K562 (cell line): ENCODE data around the gene ZMYM4. TPM values are rescaled to one million over a fixed set of nuclear protein-coding genes. Genes with fewer than 3 reads are reported as not detected.

Experiments used
- CHD1 ChIP-seq: fragments of 200-600 bp; sonication (generic); IDR thresholded peaks from one replicate; pipeline ENCODE4 v1.6.1; 2012; ENCODE audit warnings: mild to moderate bottlenecking, moderate library complexity, low read length, inconsistent platforms
- MCM3 ChIP-seq: fragments of 450-650 bp; IDR thresholded peaks from 2 replicates; pipeline ENCODE4 v1.6.1; 2016
- POLR2H ChIP-seq: IDR thresholded peaks from 2 replicates; pipeline ENCODE4 v1.6.1; 2016; ENCODE audit warnings: missing genetic modification characterization, low read depth, mild to moderate bottlenecking, control low read depth, missing compliant biosample characterization, moderate library complexity
- PRDM10 ChIP-seq: fragments of 450-650 bp; IDR thresholded peaks from 2 replicates; pipeline ENCODE4 v1.6.1; 2018; ENCODE audit not compliant: partially characterized antibody
- RBM22 ChIP-seq: fragments of 200-400 bp; formaldehyde crosslinking; IDR thresholded peaks from 2 replicates; pipeline ENCODE4 v1.6.1; 2018; ENCODE audit warnings: low read length, low read depth; ENCODE audit not compliant: poor library complexity, severe bottlenecking
- SMAD3 ChIP-seq: fragments of 450-650 bp; formaldehyde crosslinking; conservative IDR thresholded peaks from 2 replicates; pipeline ENCODE4 v1.4.0; 2020; ENCODE audit warnings: mild to moderate bottlenecking
- SNIP1 ChIP-seq: fragments of 450-650 bp; IDR thresholded peaks from 2 replicates; pipeline ENCODE4 v1.7.1; 2017; ENCODE audit warnings: low read depth, mild to moderate bottlenecking
- TEAD1 ChIP-seq, 2 experiments: fragments of 450-650 bp in 1 of 2; sonication (generic) in 1 of 2; formaldehyde crosslinking; IDR thresholded peaks; 2 replicates each; pipeline versions ENCODE4 v1.4.0 to v1.8.0; 2020 to 2022; ENCODE audit warnings: mild to moderate bottlenecking in 2 of 2, missing genetic modification reagents in 1 of 2
- ZFX ChIP-seq: sonication (generic); formaldehyde crosslinking; IDR thresholded peaks from 2 replicates; pipeline ENCODE4 v1.8.0; 2022; ENCODE audit warnings: mild to moderate bottlenecking, missing genetic modification reagents, moderate library complexity
- ZNF444 ChIP-seq: fragments of 250-450 bp; sonication (Bioruptor Pico); IDR thresholded peaks from 2 replicates; pipeline ENCODE4 v1.4.0; 2020; ENCODE audit warnings: mild to moderate bottlenecking, moderate library complexity
- ZNF785 ChIP-seq: fragments of 250-450 bp; sonication (Bioruptor Pico); IDR thresholded peaks from 2 replicates; pipeline ENCODE4 v1.4.0; 2020; ENCODE audit warnings: mild to moderate bottlenecking
- polyA plus RNA-seq, 8 experiments: library from polyadenylated mRNA; depleted of rRNA in 4 of 8; stranded (reverse) in 5 of 8; unstranded in 3 of 8; fragments of >200 nt; fragmentation: Nextera tagmentation in 2 of 8; fragmentation: Illumina TruSeq in 1 of 8; extraction: Ambion mirVana in 2 of 8; extraction: Trizol in 1 of 8; gene quantifications; 2 replicates each; pipeline versions ENCODE4 v1.2.1 to v1.2.3, GENCODE V29; 2011 to 2014; ENCODE audit warnings: inconsistent platforms in 1 of 8, missing spikeins in 1 of 8
- total RNA-seq, 7 experiments: library from RNA; depleted of rRNA in 6 of 7; stranded (reverse); fragments of >200 nt in 6 of 7; fragmentation: Illumina TruSeq in 2 of 7; extraction: Trizol in 2 of 7; gene quantifications; 2 replicates each; pipeline versions ENCODE4 v1.2.1 to v1.2.3, GENCODE V29; 2011 to 2021; ENCODE audit warnings: low replicate concordance in 1 of 7
- TF ChIP-seq, protein P1 (sequence below), 2 experiments: fragments of 450-650 bp; IDR thresholded peaks; 2 replicates each; pipeline ENCODE4 v1.6.1; 2016
- TF ChIP-seq, protein P2 (sequence below): fragments of 250-450 bp; sonication (Bioruptor Pico); IDR thresholded peaks from 2 replicates; pipeline ENCODE4 v1.5.0; 2021; ENCODE audit warnings: mild to moderate bottlenecking, borderline replicate concordance
- TF ChIP-seq, protein P3 (sequence below): fragments of 250-450 bp; sonication (Bioruptor Pico); IDR thresholded peaks from 2 replicates; pipeline ENCODE4 v1.4.0; 2020; ENCODE audit warnings: mild to moderate bottlenecking, moderate library complexity

Gene ZMYM4
- total and polyA plus RNA-seq, 9 of the 15 experiments (the other 6 are each of a cell fraction or from before 2014, with no cell fraction given): 15.2 to 77.2 (median 63.3) TPM

DNA sequence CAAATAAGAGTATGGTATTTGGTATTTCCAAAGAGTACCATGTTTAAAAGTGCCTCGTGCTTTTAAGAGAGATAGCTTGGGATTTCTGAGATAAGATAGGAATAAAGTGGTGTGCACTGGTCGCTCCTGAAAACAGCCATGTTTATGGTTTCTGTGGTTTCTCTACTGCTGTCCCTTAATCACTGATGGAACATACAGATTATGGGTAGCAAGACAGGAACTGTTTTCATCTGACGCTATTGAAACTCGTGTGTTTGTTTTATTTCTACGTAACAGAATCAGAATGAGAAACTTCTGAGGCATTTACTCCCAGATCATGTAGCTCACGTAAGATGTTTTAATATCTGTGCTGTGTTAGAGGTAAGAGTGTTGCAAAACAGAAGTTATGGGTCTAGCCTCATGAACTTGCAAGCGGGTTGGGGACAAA is 162.7 kb downstream of the ZMYM4 start (continued):
- TF ChIP-seq PRDM10 (no peak), POLR2H (tag) (no peak), MCM3 (no peak), ZFX (no peak), ZNF444 (CRISPR knock-in tag) (no peak), SNIP1 (no peak), TEAD1 (CRISPR knock-in tag; IDR thresholded peaks at IDR 0.05) (peak in 1 of 2 experiments; percentile 69; a peak in 1 of 4 replicates), ZNF785 (no peak), SMAD3 (CRISPR knock-in tag) (peak; percentile 26; the same call in 1 of the 2 replicates), RBM22 (no peak), CHD1 (no peak)
- TF ChIP-seq, protein P1, sequence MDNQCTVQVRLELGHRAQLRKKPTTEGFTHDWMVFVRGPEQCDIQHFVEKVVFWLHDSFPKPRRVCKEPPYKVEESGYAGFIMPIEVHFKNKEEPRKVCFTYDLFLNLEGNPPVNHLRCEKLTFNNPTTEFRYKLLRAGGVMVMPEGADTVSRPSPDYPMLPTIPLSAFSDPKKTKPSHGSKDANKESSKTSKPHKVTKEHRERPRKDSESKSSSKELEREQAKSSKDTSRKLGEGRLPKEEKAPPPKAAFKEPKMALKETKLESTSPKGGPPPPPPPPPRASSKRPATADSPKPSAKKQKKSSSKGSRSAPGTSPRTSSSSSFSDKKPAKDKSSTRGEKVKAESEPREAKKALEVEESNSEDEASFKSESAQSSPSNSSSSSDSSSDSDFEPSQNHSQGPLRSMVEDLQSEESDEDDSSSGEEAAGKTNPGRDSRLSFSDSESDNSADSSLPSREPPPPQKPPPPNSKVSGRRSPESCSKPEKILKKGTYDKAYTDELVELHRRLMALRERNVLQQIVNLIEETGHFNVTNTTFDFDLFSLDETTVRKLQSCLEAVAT (IDR thresholded peaks at IDR 0.05): peak in 1 of 2 experiments; percentile 89; a peak in 2 of 4 replicates
- TF ChIP-seq, protein P2, sequence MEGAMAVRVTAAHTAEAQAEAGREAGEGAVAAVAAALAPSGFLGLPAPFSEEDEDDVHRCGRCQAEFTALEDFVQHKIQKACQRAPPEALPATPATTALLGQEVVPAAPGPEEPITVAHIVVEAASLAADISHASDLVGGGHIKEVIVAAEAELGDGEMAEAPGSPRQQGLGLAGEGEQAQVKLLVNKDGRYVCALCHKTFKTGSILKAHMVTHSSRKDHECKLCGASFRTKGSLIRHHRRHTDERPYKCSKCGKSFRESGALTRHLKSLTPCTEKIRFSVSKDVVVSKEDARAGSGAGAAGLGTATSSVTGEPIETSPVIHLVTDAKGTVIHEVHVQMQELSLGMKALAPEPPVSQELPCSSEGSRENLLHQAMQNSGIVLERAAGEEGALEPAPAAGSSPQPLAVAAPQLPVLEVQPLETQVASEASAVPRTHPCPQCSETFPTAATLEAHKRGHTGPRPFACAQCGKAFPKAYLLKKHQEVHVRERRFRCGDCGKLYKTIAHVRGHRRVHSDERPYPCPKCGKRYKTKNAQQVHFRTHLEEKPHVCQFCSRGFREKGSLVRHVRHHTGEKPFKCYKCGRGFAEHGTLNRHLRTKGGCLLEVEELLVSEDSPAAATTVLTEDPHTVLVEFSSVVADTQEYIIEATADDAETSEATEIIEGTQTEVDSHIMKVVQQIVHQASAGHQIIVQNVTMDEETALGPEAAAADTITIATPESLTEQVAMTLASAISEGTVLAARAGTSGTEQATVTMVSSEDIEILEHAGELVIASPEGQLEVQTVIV (CRISPR knock-in tag): no peak
- TF ChIP-seq, protein P3, sequence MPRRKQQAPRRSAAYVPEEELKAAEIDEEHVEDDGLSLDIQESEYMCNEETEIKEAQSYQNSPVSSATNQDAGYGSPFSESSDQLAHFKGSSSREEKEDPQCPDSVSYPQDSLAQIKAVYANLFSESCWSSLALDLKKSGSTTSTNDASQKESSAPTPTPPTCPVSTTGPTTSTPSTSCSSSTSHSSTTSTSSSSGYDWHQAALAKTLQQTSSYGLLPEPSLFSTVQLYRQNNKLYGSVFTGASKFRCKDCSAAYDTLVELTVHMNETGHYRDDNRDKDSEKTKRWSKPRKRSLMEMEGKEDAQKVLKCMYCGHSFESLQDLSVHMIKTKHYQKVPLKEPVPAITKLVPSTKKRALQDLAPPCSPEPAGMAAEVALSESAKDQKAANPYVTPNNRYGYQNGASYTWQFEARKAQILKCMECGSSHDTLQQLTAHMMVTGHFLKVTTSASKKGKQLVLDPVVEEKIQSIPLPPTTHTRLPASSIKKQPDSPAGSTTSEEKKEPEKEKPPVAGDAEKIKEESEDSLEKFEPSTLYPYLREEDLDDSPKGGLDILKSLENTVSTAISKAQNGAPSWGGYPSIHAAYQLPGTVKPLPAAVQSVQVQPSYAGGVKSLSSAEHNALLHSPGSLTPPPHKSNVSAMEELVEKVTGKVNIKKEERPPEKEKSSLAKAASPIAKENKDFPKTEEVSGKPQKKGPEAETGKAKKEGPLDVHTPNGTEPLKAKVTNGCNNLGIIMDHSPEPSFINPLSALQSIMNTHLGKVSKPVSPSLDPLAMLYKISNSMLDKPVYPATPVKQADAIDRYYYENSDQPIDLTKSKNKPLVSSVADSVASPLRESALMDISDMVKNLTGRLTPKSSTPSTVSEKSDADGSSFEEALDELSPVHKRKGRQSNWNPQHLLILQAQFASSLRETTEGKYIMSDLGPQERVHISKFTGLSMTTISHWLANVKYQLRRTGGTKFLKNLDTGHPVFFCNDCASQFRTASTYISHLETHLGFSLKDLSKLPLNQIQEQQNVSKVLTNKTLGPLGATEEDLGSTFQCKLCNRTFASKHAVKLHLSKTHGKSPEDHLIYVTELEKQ (CRISPR knock-in tag): no peak
